RPMI7951 (cell line): ENCODE measurements around the gene OR3A2. TPM values are rescaled to one million over a fixed set of nuclear protein-coding genes. Genes with fewer than 3 reads are reported as not detected.
"Not testable (repeated sequence)": the region's sequence is repeated elsewhere in the genome, so short reads cannot be mapped to it uniquely, and the experiment has no call there.

Experiments used
- DNase-seq: peaks from one replicate; pipeline ENCODE4 v3.0.0-alpha.2; 2012; ENCODE audit warnings: low read depth
- total RNA-seq: library from RNA; depleted of rRNA; stranded (reverse); fragments of >200 nt; shearing (Covaris generic); gene quantifications from 2 replicates; pipeline ENCODE4 v1.2.3, GENCODE V29; 2014; rRNA removed

OR3A2 gene
- not detected in 2 replicates for total RNA-seq

- DNase-seq: no peak
These were observed at the start of gene OR3A2 for GRCh38 chr17:3385869-3386816. Gene OR3A2 (minus strand): TSS chr17:3386308.

GRCh38 chr17:3433741-3434140 is 47.6 kb upstream of the OR3A2 start, which contains the start of gene OR1E2:
Gene OR1E2 (minus strand): TSS chr17:3433841. CDS start chr17:3433841, 0 bp downstream.
- no peak for DNase-seq

DNA sequence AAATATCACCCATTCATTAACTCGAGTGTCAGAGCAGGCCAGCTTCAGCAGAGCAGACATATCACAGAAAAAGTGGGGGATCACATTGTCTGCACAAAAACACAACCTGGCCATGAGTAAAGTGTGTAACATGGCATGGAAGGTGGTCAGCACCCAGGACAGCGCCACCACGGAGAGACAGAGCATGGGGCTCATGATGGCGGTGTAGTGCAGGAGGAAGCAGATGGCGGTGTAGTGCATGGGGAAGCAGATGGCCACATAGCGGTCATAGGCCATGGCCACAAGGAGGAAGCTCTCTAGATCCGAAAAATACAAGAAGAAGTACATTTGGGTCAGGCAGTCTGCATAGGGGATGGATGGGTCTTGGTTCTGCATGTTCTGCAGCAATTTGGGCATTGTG is 47.1 kb upstream of the OR3A2 start:
- DNase-seq: peak; percentile 5

- DNase-seq: no peak
These were observed 32.1 kb upstream of the OR3A2 start for GRCh38 chr17:3418222-3418621.

DNA sequence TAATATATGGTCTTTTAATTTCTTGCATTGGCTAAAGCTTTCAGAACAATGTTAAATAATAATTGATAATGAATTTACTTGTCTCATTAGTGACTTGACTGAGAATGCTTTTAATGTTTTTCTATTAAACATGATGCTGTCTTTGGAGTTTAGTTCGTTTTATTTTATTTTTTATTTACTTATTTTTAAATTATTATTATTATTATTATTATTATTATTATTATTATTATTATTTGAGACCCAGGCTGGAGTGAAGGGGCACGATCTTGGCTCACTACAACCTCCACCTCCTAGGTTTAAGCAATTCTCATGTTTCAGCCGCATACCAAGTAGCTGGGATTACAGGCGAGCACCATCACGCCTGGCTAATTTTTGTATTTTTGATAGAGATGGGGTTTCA is 29.5 kb upstream of the OR3A2 start:
- DNase-seq: no peak

- DNase-seq: not testable (repeated sequence)
These were observed 26.1 kb upstream of the OR3A2 start for GRCh38 chr17:3412216-3412615.

GRCh38 chr17:3411070-3411469 is 25.0 kb upstream of the OR3A2 start, which contains the start of gene OR3A3:
Gene OR3A3 (plus strand): TSS chr17:3411370.
- DNase-seq: no peak

DNA sequence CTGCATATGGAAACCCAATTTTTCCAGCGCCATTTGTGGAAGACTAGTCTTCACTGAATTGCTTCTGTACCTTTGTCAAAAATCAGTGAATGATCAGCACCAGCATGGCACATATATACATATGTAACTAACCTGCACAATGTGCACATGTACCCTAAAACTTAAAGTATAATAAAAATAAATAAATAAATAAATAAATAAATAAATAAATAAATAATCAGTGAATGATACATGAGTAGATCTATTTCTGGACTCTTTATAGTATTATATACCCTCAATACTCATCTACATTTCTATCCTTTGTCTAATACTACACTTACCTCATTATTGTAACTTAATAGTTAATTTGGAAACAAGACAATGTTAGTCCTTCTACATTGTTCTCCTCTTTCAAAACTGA is 17.7 kb upstream of the OR3A2 start:
- DNase-seq: not testable (repeated sequence)

DNA sequence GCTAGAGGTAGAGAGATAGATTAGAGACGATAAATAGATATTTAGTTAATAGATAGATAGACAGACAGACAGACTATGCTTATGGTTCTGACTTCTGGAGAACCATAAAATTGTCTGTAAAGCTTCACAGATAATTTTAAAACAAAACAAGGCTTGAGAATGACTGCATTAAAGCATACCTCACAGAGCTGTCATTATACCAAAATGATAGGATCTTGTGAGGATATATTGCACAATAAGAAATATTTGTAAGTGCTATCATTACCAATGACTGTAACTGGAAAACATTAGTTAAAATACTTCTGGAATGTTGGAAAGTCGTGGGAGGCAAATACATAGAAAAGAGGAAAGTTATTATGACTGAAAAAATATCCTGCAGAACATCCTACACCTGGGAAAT is 15.7 kb upstream of the OR3A2 start:
- no peak for DNase-seq

DNA sequence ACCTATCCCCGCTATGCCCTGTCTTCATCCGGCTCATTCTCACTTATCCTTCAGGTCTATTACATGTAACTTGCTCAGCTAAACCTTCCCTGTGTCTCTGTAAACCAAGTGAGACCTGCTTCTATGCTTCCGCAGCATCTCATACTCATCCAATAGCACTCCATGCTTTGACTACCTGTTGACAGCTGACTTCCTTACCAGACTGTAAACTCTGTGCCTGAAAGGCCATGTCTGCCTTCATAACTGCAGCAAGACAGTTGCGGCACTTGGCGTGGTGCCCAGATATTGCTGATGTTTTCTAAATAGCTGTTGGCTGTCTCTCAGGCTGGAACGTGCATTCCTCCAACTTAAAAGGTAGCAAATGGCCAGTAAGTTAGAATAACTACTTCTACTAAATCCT is 13.9 kb upstream of the OR3A2 start:
- DNase-seq: no peak

GRCh38 chr17:3398310-3398709 is 12.2 kb upstream of the OR3A2 start, which contains the start of gene OR1E1:
Gene OR1E1 (minus strand): TSS chr17:3398410. CDS start chr17:3398410, 0 bp downstream.
- DNase-seq: no peak

DNA sequence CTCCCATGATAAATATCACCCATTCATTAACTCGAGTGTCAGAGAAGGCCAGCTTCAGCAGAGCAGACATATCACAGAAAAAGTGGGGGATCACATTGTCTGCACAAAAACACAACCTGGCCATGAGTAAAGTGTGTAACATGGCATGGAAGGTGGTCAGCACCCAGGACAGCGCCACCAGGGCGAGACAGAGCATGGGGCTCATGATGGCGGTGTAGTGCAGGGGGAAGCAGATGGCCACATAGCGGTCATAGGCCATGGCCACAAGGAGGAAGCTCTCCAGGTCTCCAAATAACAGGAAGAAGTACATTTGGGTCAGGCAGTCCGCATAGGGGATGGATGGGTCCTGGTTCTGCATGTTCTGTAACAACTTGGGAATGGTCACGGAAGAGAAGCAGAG is 11.7 kb upstream of the OR3A2 start:
- DNase-seq: not testable (repeated sequence)

GRCh38 chr17:3389791-3390190 is 3.7 kb upstream of the OR3A2 start:
- no peak for DNase-seq

GRCh38 chr17:3381957-3382356 is 4.2 kb downstream of the OR3A2 start:
- no peak for DNase-seq

- DNase-seq: no peak
These were observed 7.8 kb downstream of the OR3A2 start for GRCh38 chr17:3378321-3378720.

- not testable (repeated sequence) for DNase-seq
These were observed 14.9 kb downstream of the OR3A2 start for GRCh38 chr17:3371167-3371566.

DNA sequence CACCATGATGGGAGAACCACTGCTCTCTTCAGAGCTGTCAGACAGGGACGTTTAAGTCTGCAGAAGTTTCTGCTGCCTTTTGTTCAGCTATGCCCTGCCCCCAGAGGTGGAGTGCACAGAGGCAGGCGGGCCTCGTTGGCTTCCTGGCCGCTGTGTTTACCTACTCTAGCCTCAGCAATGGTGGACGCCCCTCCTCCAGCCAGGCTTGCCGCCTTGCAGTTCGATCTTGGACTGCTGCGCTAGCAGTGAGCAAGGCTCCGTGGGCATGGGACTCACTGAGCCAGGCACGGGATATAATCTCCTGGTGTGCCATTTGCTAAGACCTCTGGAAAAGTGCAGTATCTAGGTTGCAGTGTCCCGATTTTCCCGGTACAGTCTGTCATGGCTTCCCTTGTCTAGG is 43.3 kb downstream of the OR3A2 start:
- not testable (repeated sequence) for DNase-seq

DNA sequence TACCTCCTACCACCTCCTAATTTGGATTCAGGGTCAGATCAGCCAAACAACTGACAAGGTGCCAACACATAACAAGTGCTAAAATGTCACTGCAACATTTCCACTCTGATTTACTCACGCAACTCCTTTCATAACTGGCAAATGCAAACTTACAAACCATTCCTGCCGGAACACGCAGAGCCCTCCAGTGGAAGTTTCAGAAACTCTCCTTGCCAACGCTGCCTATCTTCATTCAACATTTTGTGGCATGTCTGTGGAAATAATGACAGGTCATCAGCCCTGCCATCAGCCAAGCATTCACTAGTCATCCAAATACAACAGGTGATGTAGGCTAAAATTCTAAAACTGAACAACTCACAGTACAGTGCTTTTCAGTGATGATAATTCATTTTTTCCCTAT is 50.2 kb downstream of the OR3A2 start:
- peak; percentile 2 for DNase-seq

DNA sequence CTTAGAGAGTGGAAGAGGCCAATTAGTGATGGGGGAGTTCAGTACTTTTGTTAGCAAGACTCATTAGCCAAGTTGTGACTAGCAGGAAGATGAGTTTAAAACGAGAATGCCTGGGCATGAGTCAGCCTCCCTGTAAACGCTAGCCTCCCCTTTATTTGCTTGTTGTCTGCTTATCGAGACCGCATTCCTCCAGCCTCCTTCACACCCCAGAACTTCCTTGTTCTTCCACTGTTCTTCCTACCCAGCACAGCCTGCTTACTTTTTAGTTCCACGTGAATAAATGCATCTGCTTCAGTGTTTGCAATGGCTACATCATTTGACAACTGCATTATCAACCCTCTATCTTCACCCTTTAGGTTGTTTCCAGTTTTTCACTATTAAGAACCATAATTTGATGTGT is 67.8 kb downstream of the OR3A2 start:
- peak; percentile 2 for DNase-seq

- DNase-seq: no peak
These were observed 69.3 kb downstream of the OR3A2 start for GRCh38 chr17:3316836-3317235.

GRCh38 chr17:3308603-3309002 is 77.5 kb downstream of the OR3A2 start:
- no peak for DNase-seq

DNA sequence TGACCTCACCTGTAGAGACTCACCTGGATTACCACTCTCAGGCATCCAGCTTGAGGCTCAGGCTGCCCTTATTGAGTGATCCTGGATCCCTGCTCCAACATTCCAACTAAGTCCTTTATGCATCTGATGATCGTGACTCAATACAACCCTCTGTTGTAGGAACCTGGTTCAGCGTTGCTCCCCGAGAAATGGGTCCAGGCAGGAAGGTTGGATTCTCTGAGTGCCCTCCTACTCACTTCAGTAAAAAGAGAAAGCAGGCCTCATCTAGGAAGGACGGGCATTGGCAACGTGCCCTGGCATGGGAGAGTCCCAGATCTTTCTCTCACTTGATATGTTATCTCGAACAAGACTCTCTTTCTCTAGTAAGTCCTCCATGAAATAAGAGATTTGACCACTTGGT is 87.8 kb downstream of the OR3A2 start, which contains the start of gene OR3A1:
TSS of gene OR3A1 (minus strand) at position 101 of the 400 bp plus-strand sequence. CDS start 5,778 bp downstream, outside the sequence.
- DNase-seq: no peak

- no peak for DNase-seq
These were observed 90.5 kb downstream of the OR3A2 start for GRCh38 chr17:3295632-3296031.
